Measurements from ENCODE around the gene GOLGA8N. TPM values are rescaled to one million over a fixed set of nuclear protein-coding genes. Genes with fewer than 3 reads are reported as not detected.
"Not testable (repeated sequence)": the region's sequence is repeated elsewhere in the genome, so short reads cannot be mapped to it uniquely, and the experiment has no call there.

The GOLGA8N gene
- total RNA-seq = 10 to 100 TPM in 5 of 7 donors, 1 to 10 TPM in 2; 7.3 to 15.7 (median 11.7) TPM
- 1 to 10 TPM; 7.2 to 9.2 TPM for polyA plus RNA-seq
- long read RNA-seq, donor 1 = 0 reads
- long read RNA-seq, donor 2 = 0 reads
- long read RNA-seq, donor 3 = 0 reads

GRCh38 chr15:32593151-32593550 lies at the start of gene GOLGA8N:
GOLGA8N (plus strand) TSS chr15:32593456.
- H3K36me3 ChIP-seq; H3K4me3 ChIP-seq; H3K27me3 ChIP-seq; H3K9me3 ChIP-seq; intact Hi-C loops (cut with DNase I); H3K4me1 ChIP-seq (ENCODE audit: insufficient read depth); DNase-seq; H3K27ac ChIP-seq: not testable (repeated sequence)
- 72 to 93% (median 89%) methylated on average over 5 to 8 of the region's 8 CpGs for WGBS, 3 donors

DNA sequence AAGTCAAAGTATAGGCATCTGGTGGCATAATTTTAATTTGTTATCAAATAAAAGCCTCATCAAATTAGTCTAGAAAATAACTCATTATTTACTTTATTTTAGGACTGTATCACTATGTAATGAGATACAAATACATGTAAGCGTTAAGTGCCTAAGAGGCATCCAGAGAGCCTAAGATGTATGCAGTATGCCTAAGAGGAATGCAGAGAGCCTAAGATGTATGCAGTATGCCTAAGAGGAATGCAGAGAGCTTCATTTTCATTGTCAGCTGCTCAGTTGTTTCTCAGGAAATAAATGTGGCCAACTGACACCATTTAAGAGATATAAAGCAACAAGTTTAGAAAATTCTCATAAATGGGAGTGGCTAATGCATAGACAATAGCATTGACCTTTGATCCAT lies 49.8 kb upstream of the GOLGA8N start:
- WGBS, 3 donors = no CpG with 5 or more reads among the region's 1 CpG

DNA sequence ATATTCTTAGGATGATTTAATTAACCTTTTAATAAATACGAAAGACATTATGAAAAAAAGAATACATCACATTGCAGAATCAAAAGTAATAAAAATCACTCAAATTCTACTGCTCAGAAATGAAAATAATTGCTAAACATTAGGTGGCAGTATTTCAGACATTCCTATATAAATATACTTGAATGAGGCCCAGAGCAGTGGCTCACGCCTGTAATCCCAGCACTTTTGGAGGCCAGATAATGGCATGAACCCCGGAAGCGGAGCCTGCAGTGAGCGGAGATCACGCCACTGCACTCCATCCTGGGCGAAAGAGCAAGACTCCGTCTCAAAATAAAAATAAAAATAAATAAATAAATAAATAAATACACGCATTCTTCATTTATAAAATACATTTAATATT lies 48.1 kb upstream of the GOLGA8N start:
- H3K4me3 ChIP-seq; H3K4me1 ChIP-seq (ENCODE audit: insufficient read depth); intact Hi-C loops (cut with DNase I); H3K9me3 ChIP-seq; DNase-seq; H3K36me3 ChIP-seq; H3K27ac ChIP-seq; H3K27me3 ChIP-seq: not testable (repeated sequence)
- WGBS, 3 donors = no CpG with 5 or more reads among the region's 9 CpGs

More for the DNA sequence above, 49.8 kb upstream of the GOLGA8N start:
- H3K27me3 ChIP-seq; intact Hi-C loops (cut with DNase I); H3K4me1 ChIP-seq (ENCODE audit: insufficient read depth); H3K27ac ChIP-seq; H3K4me3 ChIP-seq; H3K9me3 ChIP-seq; DNase-seq; H3K36me3 ChIP-seq: not testable (repeated sequence)

GRCh38 chr15:32554587-32554986 lies 38.7 kb upstream of the GOLGA8N start:
- H3K4me3 ChIP-seq; intact Hi-C loops (cut with DNase I); H3K27me3 ChIP-seq; DNase-seq; H3K4me1 ChIP-seq (ENCODE audit: insufficient read depth); H3K27ac ChIP-seq; H3K9me3 ChIP-seq; H3K36me3 ChIP-seq: not testable (repeated sequence)

- H3K27me3 ChIP-seq; intact Hi-C loops (cut with DNase I); DNase-seq; H3K4me1 ChIP-seq (ENCODE audit: insufficient read depth); H3K4me3 ChIP-seq; H3K27ac ChIP-seq; H3K9me3 ChIP-seq; H3K36me3 ChIP-seq: not testable (repeated sequence)
- WGBS, 3 donors = 81 to 98% (median 88%) methylated on average over 6 of the region's 6 CpGs
These were observed 31.1 kb upstream of the GOLGA8N start for GRCh38 chr15:32562198-32562597.

GRCh38 chr15:32568988-32569387 lies 24.3 kb upstream of the GOLGA8N start:
- intact Hi-C loops (cut with DNase I); H3K27ac ChIP-seq; H3K4me1 ChIP-seq (ENCODE audit: insufficient read depth); H3K9me3 ChIP-seq; H3K27me3 ChIP-seq; DNase-seq; H3K36me3 ChIP-seq; H3K4me3 ChIP-seq: not testable (repeated sequence)
- 19 to 24% methylated on average over 2 of the region's 3 CpGs; no CpG with 5 or more reads in 1 of the 3 donors for WGBS, 3 donors

DNA sequence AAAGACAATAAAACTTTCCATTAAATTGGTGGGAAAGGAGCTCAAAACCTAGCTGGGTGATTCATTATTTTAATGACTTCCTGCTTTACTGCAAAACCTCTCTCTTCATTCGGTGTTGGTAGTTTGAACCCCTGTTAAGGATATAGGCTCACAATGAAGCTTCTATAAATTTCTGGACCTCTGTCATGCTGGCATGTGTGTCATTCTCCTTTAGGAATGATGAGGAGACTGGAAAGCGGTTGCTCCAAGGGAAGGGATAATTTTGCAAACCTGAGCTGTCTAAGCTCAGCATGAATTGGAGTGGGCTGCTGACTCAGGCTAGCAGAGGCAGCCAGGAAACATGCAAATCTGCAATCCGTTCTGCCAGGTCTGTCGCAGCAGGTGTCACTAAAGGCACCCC lies 14.8 kb upstream of the GOLGA8N start:
- WGBS, 3 donors = 74 to 97% methylated on average over 1 to 2 of the region's 4 CpGs; no CpG with 5 or more reads in 1 of the 3 donors
- H3K9me3 ChIP-seq; intact Hi-C loops (cut with DNase I); H3K36me3 ChIP-seq; H3K27me3 ChIP-seq; H3K27ac ChIP-seq; DNase-seq; H3K4me3 ChIP-seq; H3K4me1 ChIP-seq (ENCODE audit: insufficient read depth): not testable (repeated sequence)

DNA sequence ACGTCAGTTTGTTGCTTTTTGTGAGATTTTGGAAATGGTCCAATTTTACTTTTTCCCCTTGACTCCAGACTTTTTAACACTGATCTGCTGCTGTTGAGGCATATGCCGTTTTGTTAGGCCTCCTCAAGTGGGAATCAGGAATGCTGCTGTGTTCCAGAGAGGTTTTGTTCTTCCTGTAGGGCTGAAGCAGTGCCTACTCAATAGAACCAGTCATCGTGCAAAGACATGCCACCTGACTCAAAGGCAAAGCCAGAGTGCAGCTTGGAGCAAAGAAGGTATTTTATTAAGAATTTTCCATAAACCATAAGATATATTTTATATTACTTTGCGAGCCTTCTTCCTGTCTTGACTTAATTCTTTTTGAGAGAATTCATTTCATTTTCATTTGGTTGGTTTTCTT lies 7.4 kb upstream of the GOLGA8N start:
- H3K27me3 ChIP-seq; H3K4me1 ChIP-seq (ENCODE audit: insufficient read depth); intact Hi-C loops (cut with DNase I); H3K9me3 ChIP-seq; H3K4me3 ChIP-seq; H3K36me3 ChIP-seq; H3K27ac ChIP-seq; DNase-seq: not testable (repeated sequence)
- 70 to 95% (median 94%) methylated on average over 2 to 4 of the region's 4 CpGs for WGBS, 3 donors

GRCh38 chr15:32609518-32609917 lies 16.3 kb downstream of the GOLGA8N start:
- H3K4me3 ChIP-seq; DNase-seq; H3K36me3 ChIP-seq; intact Hi-C loops (cut with DNase I); H3K9me3 ChIP-seq; H3K27ac ChIP-seq; H3K27me3 ChIP-seq; H3K4me1 ChIP-seq (ENCODE audit: insufficient read depth): not testable (repeated sequence)
- 94 to 95% (median 95%) methylated on average over 2 of the region's 2 CpGs for WGBS, 3 donors

DNA sequence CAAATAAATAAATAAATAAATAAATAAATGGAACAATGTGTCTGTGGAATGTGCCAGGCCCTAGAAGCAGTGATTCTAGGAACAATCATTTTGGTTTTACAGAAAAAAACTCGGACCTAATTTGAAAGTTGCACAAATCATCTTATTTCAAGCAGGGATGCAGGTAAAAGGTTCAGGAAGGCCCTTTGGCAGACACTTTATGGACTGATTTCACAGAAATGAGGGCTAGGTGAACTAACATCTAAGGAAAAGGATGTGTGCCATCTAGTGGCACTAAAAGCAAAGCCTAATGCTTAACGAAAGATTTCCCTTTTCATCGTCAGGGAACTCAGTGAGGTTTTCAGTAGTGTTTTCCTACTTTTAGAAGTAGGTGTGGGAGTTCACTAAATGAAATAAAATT lies 17.5 kb downstream of the GOLGA8N start:
- H3K4me3 ChIP-seq; H3K9me3 ChIP-seq; H3K36me3 ChIP-seq; intact Hi-C loops (cut with DNase I); H3K27me3 ChIP-seq; DNase-seq; H3K27ac ChIP-seq; H3K4me1 ChIP-seq (ENCODE audit: insufficient read depth): not testable (repeated sequence)
- WGBS, 3 donors = 1 to 4% (median 1%) methylated on average over 1 to 2 of the region's 3 CpGs

GRCh38 chr15:32614712-32615050 lies 21.4 kb downstream of the GOLGA8N start:
- H3K9me3 ChIP-seq; H3K4me1 ChIP-seq (ENCODE audit: insufficient read depth); H3K27me3 ChIP-seq; H3K36me3 ChIP-seq; intact Hi-C loops (cut with DNase I): not testable (repeated sequence)
- peak in 1 of 5 donors; percentile 60 for DNase-seq
- 0 to 1% (median 0%) methylated on average over 11 to 13 of the region's 16 CpGs for WGBS, 3 donors
- Histone ChIP-seq H3K27ac (peak overlapping the region in 1 of 2 donors; percentile 87), H3K4me3 (peak overlapping the region; percentile 44)

DNA sequence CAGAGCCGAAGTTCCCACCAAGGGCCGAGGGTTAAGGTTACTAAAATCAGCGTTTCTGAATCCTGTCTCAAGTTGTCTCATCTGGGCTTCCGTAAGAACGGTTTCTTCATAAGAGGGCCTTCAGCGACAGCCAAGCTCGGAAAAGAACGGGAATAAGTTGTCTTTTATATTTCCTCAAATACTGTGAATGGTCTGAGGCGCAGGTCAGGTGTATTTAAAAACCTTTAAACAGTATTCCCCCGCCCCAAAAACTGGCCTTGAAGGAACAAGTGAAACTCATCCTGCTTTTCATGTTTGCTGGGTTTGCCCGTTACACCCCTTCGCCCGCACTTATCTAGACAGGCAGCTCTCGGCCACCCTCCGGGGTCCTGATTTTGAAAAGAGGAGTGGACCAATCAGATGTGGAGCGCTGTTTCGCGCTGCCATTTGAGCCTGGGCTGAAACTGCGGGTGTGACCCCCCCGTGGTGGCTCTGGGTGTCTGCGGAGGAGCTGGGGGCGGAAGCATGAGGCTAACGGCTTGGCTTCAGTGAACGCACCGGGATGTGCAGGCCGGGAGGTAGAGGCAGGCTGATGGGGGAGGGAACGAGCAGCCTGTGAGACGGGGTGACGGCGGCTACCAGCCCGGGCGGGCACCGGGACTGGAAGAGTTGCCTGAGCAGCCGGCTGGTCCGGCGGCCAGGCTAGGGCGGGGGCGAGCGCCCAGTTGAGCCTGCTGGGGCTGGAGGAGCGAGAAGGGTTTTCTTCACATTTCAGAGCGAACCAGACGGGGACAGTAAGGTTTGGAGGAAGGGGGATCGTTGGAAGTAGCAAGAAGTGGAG lies 22.0 kb downstream of the GOLGA8N start, which contains the start of gene ARHGAP11A:
Gene ARHGAP11A (plus strand): TSS at position 454 of the 820 bp plus-strand sequence. CDS start 708 bp downstream, outside the sequence.
- H3K36me3 ChIP-seq; H3K9me3 ChIP-seq; intact Hi-C loops (cut with DNase I); H3K27me3 ChIP-seq; H3K4me1 ChIP-seq (ENCODE audit: insufficient read depth): not testable (repeated sequence)
- DNase-seq = peak; percentile 74 to 85 (median 82)
- Histone ChIP-seq H3K27ac (peak within 1 kb of the TSS in 1 of 2 donors; percentile 87), H3K4me3 (peak within 1 kb of the TSS; percentile 44)
- 0 to 1% (median 1%) methylated on average over 24 to 36 of the region's 43 CpGs for WGBS, 3 donors
